Ovary (tissue), 9 donors: ENCODE measurements around the gene EFCAB13. TPM values are rescaled to one million over a fixed set of nuclear protein-coding genes. Genes with fewer than 3 reads are reported as not detected.

Source experiments
- DNase-seq, 5 donors: peaks; one replicate each; pipeline ENCODE4 v3.0.0-alpha.2; 2019 to 2020
- H3K27ac ChIP-seq, 2 donors: fragments of 200-600 bp; one replicate each; pipeline versions ENCODE4 v1.5.1 to v1.8.0; 2019 to 2022
- H3K27me3 ChIP-seq: fragments of 200-600 bp; one replicate; pipeline ENCODE4 v1.8.0; 2022
- H3K36me3 ChIP-seq: fragments of 200-600 bp; sonication (generic); one replicate; pipeline ENCODE4 v1.5.1; 2019
- H3K4me1 ChIP-seq: one replicate; pipeline ENCODE4 v1.8.1; 2013; ENCODE audit warnings: mild to moderate bottlenecking, moderate library complexity; ENCODE audit not compliant: insufficient read depth
- H3K4me3 ChIP-seq: fragments of 200-600 bp; sonication (generic); one replicate; pipeline ENCODE4 v1.5.1; 2017
- H3K9me3 ChIP-seq, 2 donors: fragments of 200-600 bp in 1 of 2; sonication (generic) in 1 of 2; one replicate each; pipeline versions ENCODE4 v1.5.1 to v1.8.1; 2013 to 2019; ENCODE audit warnings: mild to moderate bottlenecking in 1 of 2, moderate library complexity in 1 of 2
- EP300 ChIP-seq: sonication (generic); formaldehyde crosslinking; IDR thresholded peaks from one replicate; pipeline ENCODE4 v1.6.1; 2017; ENCODE audit warnings: antibody characterized with exemption
- POLR2A ChIP-seq: fragments of 450-650 bp; IDR thresholded peaks from one replicate; pipeline ENCODE4 v1.6.1; 2017; ENCODE audit warnings: antibody characterized with exemption, mild to moderate bottlenecking, moderate library complexity
- WGBS, 3 donors: extraction: QIAGEN DNeasy Blood & Tissue Kit in 1 of 3; methylation state at CpG; one replicate each; pipeline versions ENCODE4 v1.1.5 to v1.1.7; 2013 to 2017; 5-methylcytosine and 5-hydroxymethylcytosine counted together
- intact Hi-C, 4 donors: fragments of 100-400 bp; cut with DNase I; formaldehyde crosslinking; loops; one replicate each; pipeline versions ENCODE4 v1.11.0 to v1.15.1; 2022 to 2023
- polyA plus RNA-seq, 2 donors: library from polyadenylated mRNA; stranded (reverse); fragments of 200-250 nt in 1 of 2; fragments of 350-450 nt in 1 of 2; fragmentation: Illumina TruSeq in 1 of 2; extraction: RNeasy Lipid Tissue Mini Kit (QIAGEN cat#74804) in 1 of 2; gene quantifications; one replicate each; pipeline ENCODE4 v1.2.3, GENCODE V29; 2013 to 2014
- total RNA-seq, 7 donors: library from RNA; depleted of rRNA in 2 of 7; stranded (reverse); fragments of >200 nt in 2 of 7; fragmentation: NEBNext Ultra II Directional in 3 of 7; extraction: Animal tissue kit (Norgen Biotek cat#: 25700) in 3 of 7; gene quantifications; one replicate each; pipeline versions ENCODE4 v1.1.0 to v1.2.4, GENCODE V29; 2016 to 2023
- TF ChIP-seq, protein P1 (sequence below), 3 donors: fragments of 450-650 bp in 2 of 3; fragments of 200-600 bp in 1 of 3; IDR thresholded peaks; one replicate each; pipeline versions ENCODE4 v1.5.1 to v1.8.0; 2016 to 2022; ENCODE audit warnings: antibody characterized with exemption in 3 of 3, mild to moderate bottlenecking in 1 of 3
- donor health status: DM: no; HTN: no; CAD: no; lungs with moderate emphysema.
- donor health status: DM: no; HTN: no; CAD: no.
- donor health status: Bipolar disorder and iron deficiency.
- donor health status: DM: yes; HTN: yes; CAD: no.
- donor health status: DM: no; HTN: no; CAD: no.
- donor health status: DM: yes; HTN: yes; CAD: no.

The EFCAB13 gene
- total and polyA plus RNA-seq, 9 donors: 3.2 to 11.5 (median 9.1) TPM

DNA sequence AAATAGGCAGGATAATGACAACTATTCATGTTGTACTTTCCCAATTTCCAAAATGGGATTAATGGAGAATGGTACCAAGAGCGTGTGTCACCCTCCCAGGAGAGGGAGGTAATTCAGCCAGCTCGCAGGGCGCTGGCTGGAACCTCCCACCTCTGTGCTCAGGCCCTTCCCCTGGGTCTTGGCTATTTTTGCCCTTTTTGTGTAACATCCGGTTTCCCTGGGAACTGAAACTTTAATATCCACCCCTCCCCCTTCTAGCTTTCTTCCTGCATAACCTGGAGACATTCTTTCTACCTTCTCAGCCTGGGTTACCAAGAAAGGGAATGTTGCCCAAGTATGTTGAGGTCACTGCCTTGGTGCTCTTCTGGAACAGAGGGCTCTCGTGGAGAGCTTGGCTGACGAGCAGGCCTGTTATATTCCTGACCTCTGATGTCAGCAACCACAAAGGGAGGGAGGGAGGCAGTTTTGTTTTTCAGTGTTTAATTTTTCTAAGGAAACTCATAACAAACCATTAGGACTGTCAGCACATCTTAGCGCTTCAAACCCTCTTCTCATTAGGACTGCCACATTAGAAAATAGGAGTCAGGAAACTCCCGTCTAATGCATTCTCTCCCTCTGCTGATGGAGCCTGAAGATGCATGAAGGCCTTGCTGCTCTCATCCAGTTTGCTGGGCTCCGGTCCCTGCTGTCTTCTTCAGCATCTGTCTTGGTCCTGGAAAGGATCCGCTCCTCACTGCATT lies 44.5 kb upstream of the EFCAB13 start:
- TF ChIP-seq, protein P1, sequence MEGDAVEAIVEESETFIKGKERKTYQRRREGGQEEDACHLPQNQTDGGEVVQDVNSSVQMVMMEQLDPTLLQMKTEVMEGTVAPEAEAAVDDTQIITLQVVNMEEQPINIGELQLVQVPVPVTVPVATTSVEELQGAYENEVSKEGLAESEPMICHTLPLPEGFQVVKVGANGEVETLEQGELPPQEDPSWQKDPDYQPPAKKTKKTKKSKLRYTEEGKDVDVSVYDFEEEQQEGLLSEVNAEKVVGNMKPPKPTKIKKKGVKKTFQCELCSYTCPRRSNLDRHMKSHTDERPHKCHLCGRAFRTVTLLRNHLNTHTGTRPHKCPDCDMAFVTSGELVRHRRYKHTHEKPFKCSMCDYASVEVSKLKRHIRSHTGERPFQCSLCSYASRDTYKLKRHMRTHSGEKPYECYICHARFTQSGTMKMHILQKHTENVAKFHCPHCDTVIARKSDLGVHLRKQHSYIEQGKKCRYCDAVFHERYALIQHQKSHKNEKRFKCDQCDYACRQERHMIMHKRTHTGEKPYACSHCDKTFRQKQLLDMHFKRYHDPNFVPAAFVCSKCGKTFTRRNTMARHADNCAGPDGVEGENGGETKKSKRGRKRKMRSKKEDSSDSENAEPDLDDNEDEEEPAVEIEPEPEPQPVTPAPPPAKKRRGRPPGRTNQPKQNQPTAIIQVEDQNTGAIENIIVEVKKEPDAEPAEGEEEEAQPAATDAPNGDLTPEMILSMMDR (IDR thresholded peaks at IDR 0.05): peak in 1 of 3 donors; percentile 6
- TF ChIP-seq POLR2A: no peak
- TF ChIP-seq EP300: peak; percentile 28
- intact Hi-C loops: no loop called here
- Histone ChIP-seq H3K9me3 (no peaks in the 10 kb centered on the region), H3K27ac (peak overlapping the region; percentile 26 to 80), H3K4me1 (peaks cover 38% of the 10 kb centered on the region), H3K27me3 (no peaks in the 10 kb centered on the region), H3K36me3 (no peaks in the 10 kb centered on the region), H3K4me3 (no peak overlapping the region)
- peak; percentile 55 to 73 (median 67) for DNase-seq
- 7 to 15% (median 12%) methylated on average over 10 of the region's 10 CpGs for WGBS, 3 donors

DNA sequence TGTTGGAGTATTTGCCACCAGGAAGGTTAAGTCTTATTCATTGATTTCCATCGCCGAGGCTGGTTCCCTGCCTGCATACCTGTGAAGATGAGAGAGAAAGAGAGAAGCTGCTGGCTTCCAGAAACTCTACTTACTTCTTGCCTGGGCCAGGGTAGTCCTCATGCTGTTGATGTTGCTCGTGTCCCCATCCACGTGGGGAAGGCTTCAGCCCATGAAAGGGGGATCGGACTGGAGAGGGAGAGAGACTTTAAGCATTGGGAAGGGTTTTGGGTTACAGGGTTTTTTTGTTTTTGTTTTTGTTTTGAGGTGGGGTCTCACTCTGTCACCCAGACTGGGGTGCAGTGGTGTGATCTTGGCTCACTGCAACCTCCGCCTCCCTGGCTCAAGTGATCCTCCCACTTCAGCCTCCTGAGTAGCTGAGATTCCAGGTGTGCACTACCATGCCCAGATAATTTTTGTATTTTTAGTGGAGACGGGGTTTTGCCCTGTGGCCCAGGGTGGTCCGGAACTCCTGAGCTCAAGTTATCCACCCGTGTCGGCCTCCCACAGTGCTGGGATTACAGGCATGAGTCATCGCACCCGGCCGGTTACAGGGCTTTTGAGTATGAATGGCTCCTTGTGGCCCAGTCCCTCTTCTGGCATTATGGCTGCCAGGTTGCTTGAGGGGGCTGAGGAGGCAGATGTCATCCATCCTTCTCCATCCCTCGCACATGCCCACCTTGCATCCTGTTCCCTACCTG lies 43.5 kb upstream of the EFCAB13 start:
- TF ChIP-seq, protein P1 (IDR thresholded peaks at IDR 0.05): no peak
- no peak for TF ChIP-seq EP300
- no peaks in the 10 kb centered on the region for H3K36me3 ChIP-seq
- no peaks in the 10 kb centered on the region for H3K27me3 ChIP-seq
- no peaks in the 10 kb centered on the region for H3K9me3 ChIP-seq
- H3K4me1 ChIP-seq: peaks cover 31% of the 10 kb centered on the region
- peak overlapping the region; percentile 31 to 80 for H3K27ac ChIP-seq
- intact Hi-C loops: no loop called here
- H3K4me3 ChIP-seq: no peak overlapping the region
- 71 to 79% (median 72%) methylated on average over 14 of the region's 14 CpGs for WGBS, 3 donors
- DNase-seq: peak in 1 of 5 donors; percentile 34

DNA sequence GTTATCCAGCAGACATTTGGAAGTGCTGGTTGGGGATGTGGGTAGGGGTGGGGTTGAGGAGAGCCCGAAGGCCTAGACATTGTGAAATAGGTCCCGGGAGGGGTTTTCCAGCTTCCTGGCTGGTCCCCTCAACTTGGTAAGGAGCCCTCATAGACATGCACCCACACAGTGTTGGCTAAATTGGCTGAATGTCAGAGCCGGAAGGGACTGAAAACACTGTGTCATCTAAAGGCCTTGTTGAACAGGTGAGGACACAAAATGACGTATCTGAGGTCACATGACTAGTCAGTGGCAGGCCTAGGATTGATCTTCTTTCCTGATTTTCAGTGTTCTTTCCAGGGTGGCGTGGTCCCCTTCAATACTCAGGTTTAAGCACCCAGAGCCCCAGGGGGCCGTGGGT lies 42.5 kb upstream of the EFCAB13 start:
- no peak for DNase-seq
- intact Hi-C loops: no loop called here
- Histone ChIP-seq H3K9me3 (no peaks in the 10 kb centered on the region), H3K27me3 (no peaks in the 10 kb centered on the region), H3K27ac (no peak overlapping the region), H3K4me3 (no peak overlapping the region), H3K4me1 (peaks cover 25% of the 10 kb centered on the region), H3K36me3 (no peaks in the 10 kb centered on the region)
- TF ChIP-seq EP300 (no peak), POLR2A (no peak)
- TF ChIP-seq, protein P1 (IDR thresholded peaks at IDR 0.05): no peak
- WGBS, 3 donors: 88 to 96% (median 95%) methylated on average over 6 of the region's 6 CpGs

- Histone ChIP-seq H3K36me3 (no peaks in the 10 kb centered on the region), H3K27me3 (no peaks in the 10 kb centered on the region), H3K4me3 (no peak overlapping the region), H3K9me3 (no peaks in the 10 kb centered on the region), H3K4me1 (peaks cover 2% of the 10 kb centered on the region), H3K27ac (no peak overlapping the region)
- TF ChIP-seq EP300: no peak
- TF ChIP-seq POLR2A: no peak
- TF ChIP-seq, protein P1 (IDR thresholded peaks at IDR 0.05): no peak
- no peak for DNase-seq
- 93 to 98% (median 95%) methylated on average over 6 of the region's 6 CpGs for WGBS, 3 donors
- intact Hi-C loops: no loop called here
Observed at GRCh38 chr17:47285003-47285402, 38.8 kb upstream of the EFCAB13 start.
